T-helper 2 cell (primary cell): ENCODE measurements around the gene LPAR3.
A peak's percentile ranks its signal among the peaks of the same experiment; 100 is the strongest.

Experiments used
- DNase-seq, 5 experiments: peaks; one replicate each; pipeline versions ENCODE4 v3.0.0 to v3.0.0-alpha.2; 2012 to 2022

LPAR3 gene

GRCh38 chr1:84823991-84824390, 69.0 kb downstream of the LPAR3 start:
- no peak for DNase-seq

GRCh38 chr1:84823511-84823910, 69.5 kb downstream of the LPAR3 start:
- no peak for DNase-seq

GRCh38 chr1:84810343-84810742, 82.7 kb downstream of the LPAR3 start:
- DNase-seq: no peak

GRCh38 chr1:84809023-84809422, 84.0 kb downstream of the LPAR3 start:
- DNase-seq: no peak

- no peak for DNase-seq
These were observed 89.4 kb downstream of the LPAR3 start for GRCh38 chr1:84803604-84804003.

- no peak for DNase-seq
These were observed 90.3 kb downstream of the LPAR3 start for GRCh38 chr1:84802567-84803232.

GRCh38 chr1:84800090-84801073, 92.6 kb downstream of the LPAR3 start:
- DNase-seq: no peak

GRCh38 chr1:84797603-84798002, 95.4 kb downstream of the LPAR3 start:
- DNase-seq: no peak

- no peak for DNase-seq
These were observed 96.9 kb downstream of the LPAR3 start for GRCh38 chr1:84795966-84796600.

GRCh38 chr1:84795213-84795612, 97.8 kb downstream of the LPAR3 start:
- DNase-seq: no peak

- DNase-seq: no peak
These were observed 100.6 kb downstream of the LPAR3 start for GRCh38 chr1:84792421-84792820.

GRCh38 chr1:84789014-84789413, 104.0 kb downstream of the LPAR3 start:
- DNase-seq: no peak

- DNase-seq: no peak
These were observed 107.6 kb downstream of the LPAR3 start for GRCh38 chr1:84785271-84786036.

GRCh38 chr1:84782881-84783280, 110.1 kb downstream of the LPAR3 start:
- DNase-seq: no peak

- peak; percentile 48 to 73 (median 58) for DNase-seq
These were observed 110.8 kb downstream of the LPAR3 start for GRCh38 chr1:84781946-84782771.

- peak in 2 of 5 experiments; percentile 24 to 57 for DNase-seq
These were observed 112.8 kb downstream of the LPAR3 start for GRCh38 chr1:84780000-84780716.

GRCh38 chr1:84776639-84777038, 116.4 kb downstream of the LPAR3 start:
- DNase-seq: no peak

- DNase-seq: no peak
These were observed 117.5 kb downstream of the LPAR3 start for GRCh38 chr1:84775535-84775920.

GRCh38 chr1:84774669-84775534, 118.1 kb downstream of the LPAR3 start:
- DNase-seq: no peak

GRCh38 chr1:84773933-84774497, 119.0 kb downstream of the LPAR3 start:
- no peak for DNase-seq
